GM21367 (cell line): ENCODE measurements around the gene ZNF354C.

Experiments
- ATAC-seq: cut with Tn5 transposase; IDR thresholded peaks from one replicate; pipeline ENCODE4 v1.9.1; 2021; ENCODE audit not compliant: unreplicated experiment

The ZNF354C gene

DNA sequence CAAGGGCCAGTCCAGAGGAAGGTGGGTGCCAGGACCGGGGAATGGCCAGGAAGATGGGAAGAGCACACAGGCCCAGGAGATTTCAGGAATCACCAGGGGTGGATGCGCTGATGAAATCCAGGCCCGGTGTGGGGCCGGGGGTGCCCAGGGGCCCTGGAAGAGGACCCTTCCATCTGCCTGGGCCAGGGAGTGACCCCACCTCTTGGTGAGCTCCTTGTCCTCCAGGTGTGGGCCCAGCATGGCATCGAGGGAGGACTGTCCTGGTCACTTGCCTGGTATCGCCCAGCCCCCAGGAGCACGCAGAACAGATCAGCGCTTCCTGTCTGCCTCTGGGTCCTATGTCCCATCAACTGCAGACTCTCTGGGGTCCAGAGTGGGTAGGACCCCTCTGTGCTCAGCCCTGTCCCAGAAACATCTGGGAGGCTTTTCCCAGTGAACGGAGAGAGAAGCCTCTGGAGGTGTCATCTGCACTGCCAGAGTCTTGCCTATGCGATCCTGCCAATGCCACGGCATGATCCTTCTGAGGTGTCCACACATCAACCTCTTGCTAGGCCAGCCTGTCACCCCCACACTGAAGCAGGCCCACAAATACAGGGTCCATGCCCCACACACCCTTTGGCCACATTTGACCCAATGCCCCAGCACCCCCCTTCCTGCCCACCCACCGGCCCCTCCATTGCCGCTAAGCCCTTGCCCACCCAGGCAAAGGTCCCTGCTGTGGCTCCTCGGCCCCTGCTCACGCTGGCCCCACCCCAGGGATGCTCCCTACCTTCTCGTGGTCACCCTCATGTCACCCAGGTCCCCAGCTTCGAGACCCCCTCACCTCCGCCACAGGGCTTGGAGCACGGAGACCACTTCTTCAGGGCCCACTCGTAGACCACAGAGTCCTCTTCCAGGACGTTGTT is 67.2 kb downstream of the ZNF354C start:
- no peak for ATAC-seq

GRCh38 chr5:179128041-179128365 is 67.8 kb downstream of the ZNF354C start:
- ATAC-seq: no peak

GRCh38 chr5:179128976-179129375 is 68.8 kb downstream of the ZNF354C start:
- ATAC-seq: no peak

- no peak for ATAC-seq
Measured at GRCh38 chr5:179129607-179130071, 69.5 kb downstream of the ZNF354C start.

DNA sequence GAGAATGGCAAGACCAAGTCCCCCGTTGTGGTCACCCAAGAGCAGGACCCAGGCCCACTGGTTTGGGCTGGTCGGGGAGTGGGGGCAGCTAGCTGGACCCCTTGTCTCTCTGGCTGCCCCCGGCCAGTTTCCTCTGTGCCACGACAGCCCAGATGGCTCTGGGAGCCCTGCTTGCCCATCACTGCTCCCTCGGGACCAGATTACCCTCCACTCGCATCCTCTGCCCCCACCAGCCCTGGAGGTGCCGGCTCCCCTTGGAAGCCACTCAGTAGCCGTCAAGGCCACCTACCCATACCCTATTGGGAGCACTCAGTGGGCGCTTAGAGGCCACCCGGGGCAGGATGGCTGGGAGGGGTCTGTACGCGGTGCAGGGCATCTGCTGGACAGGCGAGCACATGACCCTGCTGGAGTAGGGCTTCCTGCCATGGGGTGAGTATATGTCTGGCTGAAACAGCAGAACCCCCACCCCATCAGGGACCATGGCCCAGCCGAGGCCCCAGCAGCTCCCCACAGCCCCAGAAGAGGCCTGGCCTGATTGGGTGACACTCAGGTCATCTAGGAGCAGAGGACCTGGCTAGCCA is 70.0 kb downstream of the ZNF354C start:
- ATAC-seq: no peak

DNA sequence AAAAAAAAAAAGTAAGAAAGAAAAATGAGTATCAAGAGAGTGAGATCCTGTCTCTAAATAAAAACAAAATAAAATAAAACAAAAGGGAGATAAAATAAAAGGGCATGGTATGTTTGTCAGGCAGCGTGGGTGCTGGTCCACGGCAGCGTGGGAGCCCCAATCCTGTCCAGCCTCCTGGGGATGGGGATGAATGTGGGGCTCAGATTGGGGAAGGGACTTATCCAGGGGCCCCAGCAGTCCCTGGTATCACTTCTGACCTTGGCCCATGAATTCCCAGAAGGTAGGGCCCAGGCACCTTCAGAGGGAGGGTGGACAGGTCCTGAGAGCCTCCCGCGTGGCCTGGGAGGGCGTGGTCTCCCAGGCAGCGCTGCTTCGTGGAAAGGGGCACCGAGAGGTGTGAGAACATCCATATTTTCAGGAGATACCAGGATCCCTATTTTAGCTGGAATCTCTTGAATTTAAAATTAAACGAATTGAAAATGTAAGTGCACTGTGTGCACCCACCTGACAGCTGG is 71.2 kb downstream of the ZNF354C start:
- ATAC-seq: no peak

- ATAC-seq: no peak
Measured at GRCh38 chr5:179131886-179132585, 71.9 kb downstream of the ZNF354C start.

DNA sequence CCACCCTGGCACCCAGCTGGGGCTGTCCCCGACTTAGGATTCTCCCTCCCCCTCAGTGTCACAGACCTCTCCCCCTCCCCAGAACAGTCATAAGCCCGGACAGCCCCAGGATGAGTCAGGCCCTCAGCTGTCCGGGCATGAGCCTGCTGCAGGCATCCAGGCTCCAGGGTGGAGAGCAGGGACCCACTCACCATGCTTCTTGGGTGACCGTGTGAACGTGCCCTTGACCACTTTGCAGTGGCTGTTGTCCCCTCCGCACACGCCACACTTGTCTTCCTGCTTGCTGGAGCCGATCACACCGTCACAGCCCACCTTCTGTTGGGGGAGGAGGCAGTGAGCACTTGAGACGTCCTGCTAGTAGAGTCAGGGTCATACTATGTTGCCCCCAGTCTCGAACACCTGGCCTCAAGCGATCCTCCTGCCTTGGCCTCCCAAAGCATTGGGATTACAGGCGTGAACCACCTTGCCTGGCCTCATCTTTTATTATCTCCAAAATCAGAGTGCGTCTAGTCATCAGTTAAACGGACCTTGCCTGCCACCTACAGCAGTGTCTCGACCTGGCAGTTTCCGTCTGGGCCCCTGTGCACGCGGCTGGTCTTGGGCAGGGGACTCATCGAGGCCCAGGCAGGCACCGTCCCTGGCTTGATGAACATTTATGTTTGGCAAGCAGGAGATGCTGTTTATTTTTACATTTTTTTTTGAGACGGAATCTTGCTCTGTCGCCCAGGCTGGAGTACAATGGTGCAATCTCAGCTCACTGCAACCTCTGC is 72.6 kb downstream of the ZNF354C start:
- no peak for ATAC-seq
